H1 (cell line): ENCODE data around the gene PLEKHB1. TPM values are rescaled to one million over a fixed set of nuclear protein-coding genes. Genes with fewer than 3 reads are reported as not detected.

Experiments used
- CTCF ChIA-PET: fragments of 300-600 bp; sonication (Branson Sonifier 250); formaldehyde crosslinking; loops from one replicate; lab custom pipeline; 2021; ENCODE audit not compliant: partially characterized antibody; lab: Charles Lee
- POLR2A ChIA-PET: fragments of 300-600 bp; sonication (Branson Sonifier 250); formaldehyde crosslinking; loops from one replicate; lab custom pipeline; 2021; ENCODE audit warnings: inconsistent platforms; ENCODE audit not compliant: partially characterized antibody; lab: Charles Lee
- DNase-seq, 2 experiments: peaks; one replicate each; pipeline versions ENCODE4 v3.0.0 to v3.0.0-alpha.2; 2010 to 2022; ENCODE audit warnings: low spot score in 2 of 2, low read depth in 1 of 2, mixed read lengths in 1 of 2
- FAIRE-seq: peaks from 2 replicates; lab custom pipeline; 2011; peaks lifted over from hg19 to GRCh38; lab: Jason Lieb, UNC
- H2AFZ ChIP-seq: 2 replicates; pipeline ENCODE4 v1.8.1; 2012; ENCODE audit warnings: low read length, inconsistent platforms
- H2AK5ac ChIP-seq: 2 replicates; pipeline ENCODE4 v1.6.1; 2013; ENCODE audit warnings: low read depth, low read length
- H2BK120ac ChIP-seq: replicated peaks from 2 replicates; pipeline ENCODE3; 2013; ENCODE audit warnings: low read depth, low read length, inconsistent platforms
- H2BK12ac ChIP-seq: 2 replicates; pipeline ENCODE4 v1.6.1; 2013; ENCODE audit warnings: low read depth, low read length
- H2BK15ac ChIP-seq: 2 replicates; pipeline ENCODE4 v1.6.1; 2013; ENCODE audit warnings: low read length
- H2BK20ac ChIP-seq: 2 replicates; pipeline ENCODE4 v1.6.1; 2013; ENCODE audit warnings: low read length
- H2BK5ac ChIP-seq: 2 replicates; pipeline ENCODE4 v1.6.1; 2013; ENCODE audit warnings: low read depth, low read length
- H3K14ac ChIP-seq: 2 replicates; pipeline ENCODE4 v1.6.1; 2013; ENCODE audit warnings: inconsistent platforms; ENCODE audit not compliant: insufficient read length
- H3K18ac ChIP-seq: 2 replicates; pipeline ENCODE4 v1.6.1; 2013; ENCODE audit warnings: low read length; ENCODE audit errors: extremely low read depth
- H3K23ac ChIP-seq: 2 replicates; pipeline ENCODE4 v1.6.1; 2013; ENCODE audit warnings: inconsistent platforms; ENCODE audit not compliant: insufficient read length
- H3K23me2 ChIP-seq: 2 replicates; pipeline ENCODE4 v1.6.1; 2013; ENCODE audit warnings: low read depth, low read length
- H3K27ac ChIP-seq: 2 replicates; pipeline ENCODE4 v1.6.1; 2011; ENCODE audit warnings: low read depth, low read length, inconsistent platforms
- H3K27me3 ChIP-seq, 4 experiments: replicated peaks in 1 of 4; 1 replicate in 1 of 4; 2 replicates in 3 of 4; pipeline versions ENCODE4 v1.6.1 to v1.8.1; 2011 to 2013; ENCODE audit warnings: low read length in 3 of 4, mild to moderate bottlenecking in 3 of 4, inconsistent platforms in 2 of 4, mixed read lengths in 2 of 4, moderate library complexity in 1 of 4; ENCODE audit not compliant: control insufficient read depth in 3 of 4, insufficient read depth in 3 of 4; ENCODE audit errors: extremely low read depth in 1 of 4
- H3K36me3 ChIP-seq, 4 experiments: 2 replicates each; pipeline versions ENCODE4 v1.6.1 to v1.8.1; 2011 to 2013; ENCODE audit warnings: mild to moderate bottlenecking in 4 of 4, low read length in 3 of 4, moderate library complexity in 2 of 4, control low read depth in 1 of 4, inconsistent platforms in 1 of 4; ENCODE audit not compliant: insufficient read depth in 4 of 4, control insufficient read depth in 2 of 4
- H3K4ac ChIP-seq: replicated peaks from 2 replicates; pipeline ENCODE3; 2013; ENCODE audit warnings: low read length, low read depth, mixed read lengths, inconsistent platforms; ENCODE audit not compliant: insufficient read length
- H3K4me1 ChIP-seq, 4 experiments: replicated peaks in 1 of 4; 1 replicate in 1 of 4; 2 replicates in 3 of 4; pipeline versions ENCODE4 v1.6.1 to v1.8.1; 2011 to 2013; ENCODE audit warnings: low read length in 3 of 4, inconsistent platforms in 2 of 4, mixed read lengths in 1 of 4; ENCODE audit not compliant: insufficient read depth in 4 of 4, control insufficient read depth in 3 of 4
- H3K4me2 ChIP-seq, 2 experiments: 2 replicates each; pipeline versions ENCODE4 v1.6.1 to v1.8.1; 2011 to 2013; ENCODE audit warnings: low read depth in 2 of 2, low read length in 2 of 2, control low read depth in 1 of 2, inconsistent platforms in 1 of 2, mild to moderate bottlenecking in 1 of 2; ENCODE audit not compliant: insufficient read depth in 1 of 2
- H3K4me3 ChIP-seq, 4 experiments: fragments of 200-600, 300-600 bp in 1 of 4; sonication (generic), shearing (Covaris generic), sonication (Bioruptor Twin) in 1 of 4; 2 replicates each; pipeline versions ENCODE4 v1.5.1 to v1.8.1; 2011 to 2016; ENCODE audit warnings: low read length in 4 of 4, low read depth in 3 of 4, control low read depth in 2 of 4, inconsistent platforms in 2 of 4, mild to moderate bottlenecking in 2 of 4, mixed read lengths in 1 of 4, moderate library complexity in 1 of 4; ENCODE audit not compliant: insufficient read depth in 2 of 4; ENCODE audit errors: extremely low read depth in 1 of 4
- H3K56ac ChIP-seq: replicated peaks from 2 replicates; pipeline ENCODE3; 2013; ENCODE audit warnings: low read depth, mild to moderate bottlenecking, mixed read lengths, low read length, inconsistent platforms; ENCODE audit not compliant: insufficient read length
- H3K79me1 ChIP-seq: 2 replicates; pipeline ENCODE4 v1.6.1; 2013; ENCODE audit warnings: low read depth, low read length, control low read depth
- H3K79me2 ChIP-seq, 2 experiments: 2 replicates each; pipeline versions ENCODE4 v1.6.1 to v1.8.1; 2012 to 2013; ENCODE audit warnings: low read length in 2 of 2, mild to moderate bottlenecking in 2 of 2, inconsistent platforms in 1 of 2; ENCODE audit not compliant: insufficient read depth in 2 of 2, control insufficient read depth in 1 of 2
- H3K9ac ChIP-seq, 4 experiments: replicated peaks in 1 of 4; 1 replicate in 1 of 4; 2 replicates in 3 of 4; pipeline versions ENCODE4 v1.6.1 to v1.8.1; 2011 to 2013; ENCODE audit warnings: low read depth in 3 of 4, low read length in 3 of 4, control low read depth in 2 of 4, mild to moderate bottlenecking in 2 of 4, moderate library complexity in 2 of 4, inconsistent platforms in 1 of 4; ENCODE audit errors: extremely low read depth in 1 of 4
- H3K9me3 ChIP-seq, 2 experiments: 2 replicates each; pipeline versions ENCODE4 v1.6.1 to v1.8.1; 2012 to 2013; ENCODE audit warnings: mild to moderate bottlenecking in 2 of 2, moderate library complexity in 2 of 2, control low read depth in 1 of 2, inconsistent platforms in 1 of 2, low read depth in 1 of 2, low read length in 1 of 2, mixed read lengths in 1 of 2; ENCODE audit not compliant: insufficient read depth in 2 of 2
- H4K20me1 ChIP-seq, 2 experiments: replicated peaks in 1 of 2; 2 replicates each; pipeline versions ENCODE3 to v1.8.1; 2011 to 2013; ENCODE audit warnings: inconsistent platforms in 2 of 2, low read length in 2 of 2, mild to moderate bottlenecking in 1 of 2; ENCODE audit not compliant: insufficient read depth in 2 of 2, control insufficient read depth in 1 of 2
- H4K5ac ChIP-seq: 2 replicates; pipeline ENCODE4 v1.6.1; 2013; ENCODE audit warnings: low read length, low read depth, mixed read lengths, inconsistent platforms; ENCODE audit not compliant: insufficient read length
- H4K8ac ChIP-seq: 2 replicates; pipeline ENCODE4 v1.8.0; 2013; ENCODE audit warnings: mild to moderate bottlenecking, moderate library complexity, low read length, inconsistent platforms; ENCODE audit not compliant: insufficient read depth; ENCODE audit errors: extremely low read depth
- H4K91ac ChIP-seq: replicated peaks from 2 replicates; pipeline ENCODE3; 2013; ENCODE audit warnings: low read length, mixed read lengths, inconsistent platforms; ENCODE audit not compliant: insufficient read length
- CREB1 ChIP-seq: IDR thresholded peaks from 2 replicates; pipeline ENCODE4 v1.6.1; 2012; ENCODE audit warnings: inconsistent platforms
- TAF7 ChIP-seq: optimal IDR thresholded peaks from 2 replicates; pipeline ENCODE3; 2011; ENCODE audit warnings: low read depth, mild to moderate bottlenecking, inconsistent platforms, low read length, moderate library complexity, borderline replicate concordance
- WGBS, 2 experiments: shearing (Covaris generic) in 1 of 2; methylation state at CpG; one replicate each; pipeline versions ENCODE4 v1.1.6 to v1.1.7; 2013 to 2015; ENCODE audit warnings: low lambda C conversion rate in 2 of 2, mixed read lengths in 2 of 2, inconsistent platforms in 1 of 2, low coverage in 1 of 2, missing lambda C conversion rate in 1 of 2; ENCODE audit not compliant: insufficient replicate concordance in 2 of 2, insufficient coverage in 1 of 2, insufficient read length in 1 of 2; ENCODE audit errors: extremely low coverage in 1 of 2, missing lambda C conversion rate in 1 of 2; 5-methylcytosine and 5-hydroxymethylcytosine counted together
- polyA plus RNA-seq, 7 experiments: library from polyadenylated mRNA; depleted of rRNA in 3 of 7; stranded (reverse) in 5 of 7; unstranded in 2 of 7; fragments of >200 nt in 5 of 7; fragments of 200-250 nt in 2 of 7; gene quantifications; 1 replicate in 5 of 7; 2 replicates in 1 of 7; 4 replicates in 1 of 7; pipeline versions ENCODE4 v1.2.1 to v1.2.3, GENCODE V29; 2011 to 2013; ENCODE audit warnings: missing spikeins in 2 of 7, mixed read lengths in 2 of 7
- total RNA-seq: library from RNA; stranded (reverse); fragmentation: NEBNext Ultra II Directional; extraction: Animal tissue kit (Norgen Biotek cat#: 25700); gene quantifications from 2 replicates; pipeline ENCODE4 v1.2.1, GENCODE V29; 2021

Gene PLEKHB1
- total and polyA plus RNA-seq, 2 of the 8 experiments (the other 6 are each of a cell fraction or from before 2014, with no cell fraction given), result 14.8 to 24.5 TPM

GRCh38 chr11:73652856-73653559 is 6.6 kb downstream of the PLEKHB1 start:
- H2BK20ac ChIP-seq, result no peak overlapping the region
- no peaks in the 10 kb centered on the region for H4K20me1 ChIP-seq
- no peak overlapping the region for H4K5ac ChIP-seq
- H3K56ac ChIP-seq, result no peak overlapping the region
- 0 out of 2 replicates have a peak overlapping the region, but pooled peaks have one; percentile 10 for H2BK12ac ChIP-seq
- H3K4ac ChIP-seq, result no peak overlapping the region
- no peaks in the 10 kb centered on the region; a peak in 2 of 8 replicates for H3K36me3 ChIP-seq
- H4K91ac ChIP-seq, result no peak overlapping the region
- no peak overlapping the region for H3K4me3 ChIP-seq
- H3K23me2 ChIP-seq, result no peaks in the 10 kb centered on the region
- no peak overlapping the region for H3K9ac ChIP-seq
- no peak overlapping the region for H2BK5ac ChIP-seq
- CTCF ChIA-PET, result interaction anchor here (0.7 to 30.1 kb wide), 4 partner anchors 17 to 1886 kb away, joined by 3 to 653 read pairs (median 4); partner anchors contain the start of gene PLEKHB1
- POLR2A ChIA-PET, result no interaction called here
- no peak for DNase-seq
- no peak overlapping the region for H4K8ac ChIP-seq
- no peak overlapping the region for H2AFZ ChIP-seq
- H3K14ac ChIP-seq, result no peak overlapping the region
- H3K79me2 ChIP-seq, result no peaks in the 10 kb centered on the region
- no peak overlapping the region for H3K18ac ChIP-seq
- WGBS, 2 experiments, result 79% methylated on average over 6 of the region's 6 CpGs; no CpG with 5 or more reads in 1 of the 2 experiments
- no peaks in the 10 kb centered on the region for H3K79me1 ChIP-seq
- no peak overlapping the region for H3K27ac ChIP-seq
- H3K9me3 ChIP-seq, result no peaks in the 10 kb centered on the region
- no peak for TF ChIP-seq TAF7
- no peak for TF ChIP-seq CREB1
- no peak overlapping the region for H2BK120ac ChIP-seq
- no peak overlapping the region for H2AK5ac ChIP-seq
- peaks cover 2 to 13% (median 9%) of the 10 kb centered on the region in 4 experiments for H3K4me1 ChIP-seq
- no peaks in the 10 kb centered on the region; a peak in 1 of 7 replicates for H3K27me3 ChIP-seq
- H2BK15ac ChIP-seq, result no peak overlapping the region
- no peak for FAIRE-seq
- 0 out of 4 replicates have a peak overlapping the region, but pooled peaks of 1 of the 2 experiments have one; percentile 9 for H3K4me2 ChIP-seq
- H3K23ac ChIP-seq, result no peak overlapping the region
